Trophoblast cell (in vitro differentiated cells and primary cell): ENCODE measurements around the gene SLC2A4RG.
"Not testable (repeated sequence)": the region's sequence is repeated elsewhere in the genome, so short reads cannot be mapped to it uniquely, and the experiment has no call there.

Experiments used
- DNase-seq, 2 donors: peaks; one replicate each; pipeline ENCODE4 v3.0.0-alpha.2; 2016
- H2AFZ ChIP-seq: 2 replicates; pipeline ENCODE4 v1.6.1; 2013; ENCODE audit warnings: low read length, moderate library complexity, mild to moderate bottlenecking; ENCODE audit not compliant: insufficient read depth, poor library complexity
- H2AK5ac ChIP-seq: 2 replicates; pipeline ENCODE4 v1.6.1; 2013; ENCODE audit warnings: mild to moderate bottlenecking, low read length
- H2BK120ac ChIP-seq: 2 replicates; pipeline ENCODE4 v1.6.1; 2013; ENCODE audit warnings: low read length, mild to moderate bottlenecking, moderate library complexity; ENCODE audit not compliant: insufficient read depth, poor library complexity
- H2BK12ac ChIP-seq: 2 replicates; pipeline ENCODE4 v1.6.1; 2013; ENCODE audit warnings: mild to moderate bottlenecking, low read length, moderate library complexity
- H2BK5ac ChIP-seq: 2 replicates; pipeline ENCODE4 v1.6.1; 2013; ENCODE audit warnings: low read length, low read depth, moderate library complexity, mild to moderate bottlenecking; ENCODE audit not compliant: poor library complexity
- H3K14ac ChIP-seq: 2 replicates; pipeline ENCODE4 v1.6.1; 2013; ENCODE audit warnings: mild to moderate bottlenecking, low read length
- H3K18ac ChIP-seq: 2 replicates; pipeline ENCODE4 v1.6.1; 2013; ENCODE audit warnings: mild to moderate bottlenecking, low read length
- H3K23ac ChIP-seq: 2 replicates; pipeline ENCODE4 v1.6.1; 2013; ENCODE audit warnings: low read length
- H3K27ac ChIP-seq: 2 replicates; pipeline ENCODE4 v1.5.1; 2013; ENCODE audit warnings: low read depth, mild to moderate bottlenecking, inconsistent platforms, low read length, moderate library complexity
- H3K27me3 ChIP-seq: 2 replicates; pipeline ENCODE4 v1.6.1; 2013; ENCODE audit warnings: inconsistent platforms, mild to moderate bottlenecking, low read length, moderate library complexity; ENCODE audit not compliant: insufficient read depth
- H3K36me3 ChIP-seq, 2 experiments: 1 replicate in 1 of 2; 2 replicates in 1 of 2; pipeline ENCODE4 v1.6.1; 2013; ENCODE audit warnings: low read length in 2 of 2, mild to moderate bottlenecking in 2 of 2, moderate library complexity in 1 of 2; ENCODE audit not compliant: insufficient read depth in 2 of 2, control insufficient read depth in 1 of 2
- H3K4ac ChIP-seq: 2 replicates; pipeline ENCODE4 v1.6.1; 2013; ENCODE audit warnings: low read depth, mild to moderate bottlenecking, low read length, moderate library complexity
- H3K4me1 ChIP-seq, 2 experiments: 1 replicate in 1 of 2; 2 replicates in 1 of 2; pipeline ENCODE4 v1.6.1; 2013; ENCODE audit warnings: low read length in 2 of 2, mild to moderate bottlenecking in 2 of 2, moderate library complexity in 1 of 2; ENCODE audit not compliant: insufficient read depth in 2 of 2, control insufficient read depth in 1 of 2
- H3K4me2 ChIP-seq: 2 replicates; pipeline ENCODE4 v1.6.1; 2013; ENCODE audit warnings: inconsistent platforms, mild to moderate bottlenecking, low read length, moderate library complexity
- H3K4me3 ChIP-seq: 2 replicates; pipeline ENCODE4 v1.5.1; 2013; ENCODE audit warnings: mild to moderate bottlenecking, low read depth, low read length, inconsistent platforms
- H3K79me1 ChIP-seq: one replicate; pipeline ENCODE4 v1.6.1; 2013; ENCODE audit warnings: low read length
- H3K79me2 ChIP-seq: 2 replicates; pipeline ENCODE4 v1.6.1; 2013; ENCODE audit warnings: low read length, mild to moderate bottlenecking; ENCODE audit not compliant: control insufficient read depth, insufficient read depth, poor library complexity
- H3K9ac ChIP-seq: 2 replicates; pipeline ENCODE4 v1.6.1; 2013; ENCODE audit warnings: mild to moderate bottlenecking, low read length
- H3K9me3 ChIP-seq: 2 replicates; pipeline ENCODE4 v1.6.1; 2013; ENCODE audit warnings: low read depth, mild to moderate bottlenecking, control low read depth, inconsistent platforms, low read length; ENCODE audit not compliant: insufficient read depth
- H4K12ac ChIP-seq: 2 replicates; pipeline ENCODE4 v1.6.1; 2013; ENCODE audit warnings: low read depth, mild to moderate bottlenecking, low read length, moderate library complexity
- H4K8ac ChIP-seq: 2 replicates; pipeline ENCODE4 v1.6.1; 2013; ENCODE audit warnings: low read depth, mild to moderate bottlenecking, low read length, moderate library complexity
- H4K91ac ChIP-seq: one replicate; pipeline ENCODE4 v1.6.1; 2013; ENCODE audit warnings: low read depth, mild to moderate bottlenecking, low read length, moderate library complexity
- WGBS: extraction: QIAGEN DNeasy Blood & Tissue Kit; methylation state at CpG from one replicate; pipeline ENCODE4 v1.1.7; 2013; ENCODE audit warnings: missing lambda C conversion rate; ENCODE audit not compliant: insufficient read length, insufficient coverage; ENCODE audit errors: extremely low coverage; 5-methylcytosine and 5-hydroxymethylcytosine counted together

Gene SLC2A4RG

GRCh38 chr20:63776875-63777274 lies 37.3 kb downstream of the SLC2A4RG start:
- H2BK120ac ChIP-seq, H3K36me3 ChIP-seq, H4K8ac ChIP-seq, H4K12ac ChIP-seq, H3K23ac ChIP-seq, H4K91ac ChIP-seq, H3K9ac ChIP-seq, H3K79me1 ChIP-seq, H3K4me1 ChIP-seq, H2BK12ac ChIP-seq, H2BK5ac ChIP-seq, H3K79me2 ChIP-seq, H3K4me3 ChIP-seq, DNase-seq, H3K27ac ChIP-seq, H3K9me3 ChIP-seq, H3K14ac ChIP-seq, H2AFZ ChIP-seq, H3K4ac ChIP-seq, H2AK5ac ChIP-seq, H3K18ac ChIP-seq, H3K4me2 ChIP-seq, H3K27me3 ChIP-seq: not testable (repeated sequence)
- no CpG with 5 or more reads among the region's 23 CpGs for WGBS

GRCh38 chr20:63777614-63778013 lies 38.0 kb downstream of the SLC2A4RG start:
- H4K12ac ChIP-seq: no peak overlapping the region
- no peak overlapping the region for H2BK12ac ChIP-seq
- H3K79me1 ChIP-seq: no peaks in the 10 kb centered on the region
- peaks cover 0 to 2% of the 10 kb centered on the region in 2 experiments for H3K36me3 ChIP-seq
- no peak overlapping the region for H3K4ac ChIP-seq
- no peak overlapping the region for H2BK5ac ChIP-seq
- H3K4me1 ChIP-seq: peaks cover 4 to 5% of the 10 kb centered on the region in 2 experiments
- H3K9me3 ChIP-seq: peaks cover 7% of the 10 kb centered on the region
- H3K27me3 ChIP-seq: no peaks in the 10 kb centered on the region
- no peak overlapping the region for H4K91ac ChIP-seq
- H3K4me3 ChIP-seq: no peak overlapping the region
- no CpG with 5 or more reads among the region's 13 CpGs for WGBS
- no peak for DNase-seq
- no peak overlapping the region for H3K18ac ChIP-seq
- no peak overlapping the region for H4K8ac ChIP-seq
- no peak overlapping the region for H2AK5ac ChIP-seq
- no peak overlapping the region for H3K27ac ChIP-seq
- no peak overlapping the region for H3K23ac ChIP-seq
- no peak overlapping the region for H3K14ac ChIP-seq
- H3K4me2 ChIP-seq: no peak overlapping the region
- H3K79me2 ChIP-seq: no peaks in the 10 kb centered on the region
- no peak overlapping the region for H2BK120ac ChIP-seq
- H2AFZ ChIP-seq: no peak overlapping the region
- no peak overlapping the region for H3K9ac ChIP-seq

GRCh38 chr20:63778034-63778752 lies 38.6 kb downstream of the SLC2A4RG start:
- H2BK5ac ChIP-seq: no peak overlapping the region
- WGBS: no CpG with 5 or more reads among the region's 19 CpGs
- H3K36me3 ChIP-seq: peaks cover 0 to 2% of the 10 kb centered on the region in 2 experiments
- H3K18ac ChIP-seq: no peak overlapping the region
- peaks cover 4 to 5% of the 10 kb centered on the region in 2 experiments for H3K4me1 ChIP-seq
- H3K4me2 ChIP-seq: no peak overlapping the region
- no peak overlapping the region for H2BK120ac ChIP-seq
- H3K4ac ChIP-seq: no peak overlapping the region
- no peak overlapping the region for H3K4me3 ChIP-seq
- no peak overlapping the region for H4K8ac ChIP-seq
- H3K79me1 ChIP-seq: no peaks in the 10 kb centered on the region
- no peak overlapping the region for H2BK12ac ChIP-seq
- H4K12ac ChIP-seq: no peak overlapping the region
- no peak for DNase-seq
- no peak overlapping the region for H3K14ac ChIP-seq
- no peak overlapping the region for H3K27ac ChIP-seq
- H3K79me2 ChIP-seq: no peaks in the 10 kb centered on the region
- H4K91ac ChIP-seq: no peak overlapping the region
- no peaks in the 10 kb centered on the region for H3K27me3 ChIP-seq
- no peak overlapping the region for H3K23ac ChIP-seq
- no peak overlapping the region for H2AFZ ChIP-seq
- no peak overlapping the region for H2AK5ac ChIP-seq
- H3K9me3 ChIP-seq: peaks cover 7% of the 10 kb centered on the region
- no peak overlapping the region for H3K9ac ChIP-seq

GRCh38 chr20:63778857-63779256 lies 39.3 kb downstream of the SLC2A4RG start:
- Histone ChIP-seq H3K36me3 (peaks cover 0 to 2% of the 10 kb centered on the region in 2 experiments), H3K14ac (no peak overlapping the region), H3K9ac (no peak overlapping the region), H2BK12ac (no peak overlapping the region), H4K8ac (no peak overlapping the region), H3K79me2 (no peaks in the 10 kb centered on the region), H3K18ac (no peak overlapping the region), H3K4me2 (no peak overlapping the region), H2AFZ (no peak overlapping the region), H3K79me1 (no peaks in the 10 kb centered on the region), H4K12ac (no peak overlapping the region), H3K4ac (no peak overlapping the region), H3K27ac (no peak overlapping the region), H3K9me3 (peaks cover 7% of the 10 kb centered on the region), H4K91ac (no peak overlapping the region), H2AK5ac (no peak overlapping the region), H2BK120ac (no peak overlapping the region), H2BK5ac (no peak overlapping the region), H3K4me1 (peaks cover 4% of the 10 kb centered on the region in 2 experiments), H3K4me3 (no peak overlapping the region), H3K23ac (no peak overlapping the region), H3K27me3 (no peaks in the 10 kb centered on the region)
- WGBS: no CpG with 5 or more reads among the region's 9 CpGs
- DNase-seq: no peak
